Liver (tissue), 9 donors: ENCODE results near the gene NUBPL. TPM values are rescaled to one million over a fixed set of nuclear protein-coding genes. Genes with fewer than 3 reads are reported as not detected.

ENCODE experiments used
- DNase-seq: peaks from one replicate; pipeline ENCODE4 v3.0.0-alpha.2; 2017; ENCODE audit warnings: low spot score
- H3K27ac ChIP-seq, 2 donors: one replicate each; pipeline ENCODE4 v1.7.0; 2013; ENCODE audit warnings: inconsistent platforms in 2 of 2, low read length in 2 of 2, control low read depth in 1 of 2, low read depth in 1 of 2, mild to moderate bottlenecking in 1 of 2
- H3K27me3 ChIP-seq, 4 donors: one replicate each; pipeline versions ENCODE4 v1.6.1 to v1.7.0; 2013; ENCODE audit warnings: low read length in 3 of 4, inconsistent platforms in 1 of 4, mild to moderate bottlenecking in 1 of 4, moderate library complexity in 1 of 4; ENCODE audit not compliant: control insufficient read depth in 4 of 4, insufficient read depth in 4 of 4
- H3K36me3 ChIP-seq, 4 donors: one replicate each; pipeline versions ENCODE4 v1.6.1 to v1.7.0; 2013; ENCODE audit warnings: low read length in 3 of 4, mild to moderate bottlenecking in 3 of 4, low read depth in 1 of 4, moderate library complexity in 1 of 4; ENCODE audit not compliant: control insufficient read depth in 4 of 4, insufficient read depth in 3 of 4
- H3K4me1 ChIP-seq, 4 donors: one replicate each; pipeline versions ENCODE4 v1.6.1 to v1.7.0; 2013; ENCODE audit warnings: low read length in 3 of 4, mild to moderate bottlenecking in 3 of 4, moderate library complexity in 1 of 4; ENCODE audit not compliant: control insufficient read depth in 4 of 4, insufficient read depth in 4 of 4
- H3K4me3 ChIP-seq, 3 donors: one replicate each; pipeline versions ENCODE4 v1.6.1 to v1.7.0; 2013; ENCODE audit warnings: low read length in 3 of 3, control low read depth in 1 of 3, low read depth in 1 of 3, mild to moderate bottlenecking in 1 of 3
- H3K9ac ChIP-seq, 2 donors: one replicate each; pipeline ENCODE4 v1.7.0; 2013; ENCODE audit warnings: low read length in 2 of 2, mild to moderate bottlenecking in 2 of 2, moderate library complexity in 2 of 2, control low read depth in 1 of 2, low read depth in 1 of 2
- H3K9me3 ChIP-seq, 4 donors: one replicate each; pipeline versions ENCODE4 v1.6.1 to v1.7.0; 2013; ENCODE audit warnings: low read length in 3 of 4; ENCODE audit not compliant: control insufficient read depth in 4 of 4
- ATF3 ChIP-seq: IDR thresholded peaks from 2 replicates; pipeline ENCODE4 v1.6.1; 2016; ENCODE audit warnings: antibody characterized with exemption
- CTCF ChIP-seq: fragments of 150-350 bp; IDR thresholded peaks from 2 replicates; pipeline ENCODE4 v1.5.1; 2017; ENCODE audit warnings: improper control_type of control experiment, low read depth, low read length; ENCODE audit not compliant: missing input control
- EGR1 ChIP-seq, 2 donors: IDR thresholded peaks; 2 replicates each; pipeline ENCODE4 v1.6.1; 2016 to 2018; ENCODE audit warnings: antibody characterized with exemption in 2 of 2, low read depth in 2 of 2
- FOXA1 ChIP-seq: IDR thresholded peaks from 2 replicates; pipeline ENCODE4 v1.6.1; 2016; ENCODE audit warnings: antibody characterized with exemption
- FOXA2 ChIP-seq: IDR thresholded peaks from 2 replicates; pipeline ENCODE4 v1.6.1; 2016; ENCODE audit warnings: antibody characterized with exemption
- GABPA ChIP-seq, 2 donors: IDR thresholded peaks in 1 of 2; conservative IDR thresholded peaks in 1 of 2; 2 replicates each; pipeline ENCODE4 v1.6.1; 2016; ENCODE audit warnings: antibody characterized with exemption in 2 of 2, mild to moderate bottlenecking in 1 of 2, moderate library complexity in 1 of 2
- HNF4A ChIP-seq, 2 donors: conservative IDR thresholded peaks; 2 replicates each; pipeline ENCODE4 v1.6.1; 2016; ENCODE audit warnings: antibody characterized with exemption in 2 of 2, mild to moderate bottlenecking in 2 of 2
- HNF4G ChIP-seq: IDR thresholded peaks from 2 replicates; pipeline ENCODE4 v1.6.1; 2016; ENCODE audit warnings: antibody characterized with exemption
- JUND ChIP-seq, 2 donors: IDR thresholded peaks; 2 replicates each; pipeline ENCODE4 v1.6.1; 2016; ENCODE audit warnings: antibody characterized with exemption in 2 of 2
- MAX ChIP-seq: IDR thresholded peaks from 2 replicates; pipeline ENCODE4 v1.6.1; 2016; ENCODE audit warnings: antibody characterized with exemption
- RAD21 ChIP-seq, 2 donors: IDR thresholded peaks; 2 replicates each; pipeline ENCODE4 v1.6.1; 2016; ENCODE audit warnings: antibody characterized with exemption in 2 of 2, mild to moderate bottlenecking in 2 of 2
- REST ChIP-seq: IDR thresholded peaks from 2 replicates; pipeline ENCODE4 v1.6.1; 2016; ENCODE audit warnings: antibody characterized with exemption, mild to moderate bottlenecking
- RXRA ChIP-seq, 2 donors: IDR thresholded peaks; 2 replicates each; pipeline ENCODE4 v1.6.1; 2017 to 2018; ENCODE audit warnings: antibody characterized with exemption in 2 of 2, mild to moderate bottlenecking in 1 of 2
- SP1 ChIP-seq: IDR thresholded peaks from 2 replicates; pipeline ENCODE4 v1.6.1; 2018; ENCODE audit warnings: antibody characterized with exemption, mild to moderate bottlenecking
- TAF1 ChIP-seq: conservative IDR thresholded peaks from 2 replicates; pipeline ENCODE4 v1.6.1; 2016; ENCODE audit warnings: antibody characterized with exemption, mild to moderate bottlenecking
- YY1 ChIP-seq: IDR thresholded peaks from 2 replicates; pipeline ENCODE4 v1.6.1; 2016; ENCODE audit warnings: antibody characterized with exemption, mild to moderate bottlenecking
- ZBTB33 ChIP-seq: IDR thresholded peaks from 2 replicates; pipeline ENCODE4 v1.6.1; 2016; ENCODE audit warnings: antibody characterized with exemption
- WGBS: extraction: QIAGEN DNeasy Blood & Tissue Kit; methylation state at CpG from one replicate; pipeline ENCODE4 v1.1.7; 2013; 5-methylcytosine and 5-hydroxymethylcytosine counted together
- polyA plus RNA-seq, 2 donors: library from polyadenylated mRNA; stranded (reverse) in 1 of 2; unstranded in 1 of 2; fragments of 200-250 nt in 1 of 2; fragments of >200 nt in 1 of 2; fragmentation: Nextera tagmentation in 1 of 2; extraction: Ambion mirVana in 1 of 2; gene quantifications; one replicate each; pipeline versions ENCODE4 v1.2.1 to v1.2.3, GENCODE V29; 2013 to 2015
- total RNA-seq, 2 donors: library from RNA; depleted of rRNA; stranded (reverse); fragments of >200 nt; gene quantifications; one replicate each; pipeline ENCODE4 v1.2.3, GENCODE V29; 2014
- donor health status: healthy.
- donor health status: healthy.
- donor health status: healthy.
- donor health status: healthy.
- donor health status: healthy.

NUBPL gene
- total and polyA plus RNA-seq, 4 donors, result 4.2 to 9.3 (median 6.7) TPM

DNA sequence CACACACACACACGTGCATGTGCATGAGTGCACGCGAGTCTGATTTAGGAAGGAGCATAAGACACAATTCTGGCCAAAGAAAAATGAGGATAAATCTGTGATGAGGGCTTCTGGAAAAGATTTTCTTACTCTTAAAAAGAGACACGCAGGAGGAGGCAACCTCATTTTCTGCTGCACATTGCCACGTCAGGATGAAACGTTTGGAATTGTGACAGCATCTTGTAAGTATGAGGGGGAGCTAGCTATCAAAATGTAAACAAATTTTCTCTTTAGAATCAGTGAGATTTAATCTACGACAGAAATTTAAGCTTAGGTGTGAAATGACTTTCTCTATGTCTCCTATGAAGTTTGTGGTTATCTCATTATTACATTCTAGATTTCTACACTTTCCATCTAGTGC, 31.1 kb upstream of the NUBPL start:
- WGBS, result 68% methylated on average over 7 of the region's 7 CpGs
- H3K9me3 ChIP-seq, result no peaks in the 10 kb centered on the region
- no peaks in the 10 kb centered on the region for H3K27me3 ChIP-seq
- no peak for DNase-seq
- no peak overlapping the region for H3K9ac ChIP-seq
- no peaks in the 10 kb centered on the region for H3K4me1 ChIP-seq
- H3K4me3 ChIP-seq, result no peak overlapping the region
- TF ChIP-seq REST (no peak), TAF1 (no peak), RAD21 (IDR thresholded peaks at IDR 0.05) (no peak), JUND (IDR thresholded peaks at IDR 0.05) (no peak), GABPA (IDR thresholded peaks at IDR 0.05 in 1 of 2, conservative IDR thresholded peaks at IDR 0.05 in 1 of 2) (no peak), MAX (no peak), ATF3 (no peak), SP1 (no peak), CTCF (no peak), HNF4G (no peak), RXRA (IDR thresholded peaks at IDR 0.05) (no peak), YY1 (no peak), FOXA1 (no peak), EGR1 (IDR thresholded peaks at IDR 0.05; ENCODE audit: low read depth in 2 of 2) (no peak), FOXA2 (no peak)
- no peak overlapping the region for H3K27ac ChIP-seq
- H3K36me3 ChIP-seq, result no peaks in the 10 kb centered on the region

DNA sequence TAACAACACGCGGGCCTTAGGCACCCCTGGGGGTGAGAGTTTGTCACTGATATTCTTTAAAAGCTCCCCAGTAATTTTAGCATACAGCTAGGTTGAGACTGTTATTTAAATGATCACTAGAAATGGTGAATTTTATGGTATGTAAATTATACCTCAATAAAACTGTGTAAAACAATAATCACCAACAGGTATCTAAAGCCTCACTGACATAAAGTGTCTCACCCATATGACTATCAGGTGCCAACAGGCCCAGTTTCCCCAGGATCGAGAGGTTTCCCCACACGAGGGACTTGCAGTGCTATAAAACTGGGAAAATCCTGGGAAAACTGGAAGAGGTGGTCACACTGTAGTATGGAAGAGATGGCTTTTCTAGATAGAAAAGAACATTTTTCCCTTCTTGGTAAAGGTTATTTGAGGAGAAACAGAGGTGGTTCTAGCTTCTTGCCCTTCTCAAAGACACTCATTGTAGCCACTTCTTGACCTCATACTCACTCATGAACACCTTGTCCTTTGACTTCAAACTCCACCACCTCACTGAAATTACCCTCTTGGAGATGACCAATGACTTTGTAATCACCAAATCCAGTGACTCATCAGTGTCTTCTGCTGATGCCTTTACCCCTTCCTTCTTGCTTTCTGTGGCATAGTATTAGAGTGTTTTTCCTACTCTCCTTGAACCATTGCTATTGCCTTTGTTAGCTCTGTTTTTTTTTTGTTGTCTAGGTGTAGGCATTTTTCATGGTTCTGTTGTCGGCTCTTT, 24.8 kb upstream of the NUBPL start:
- H3K27ac ChIP-seq, result no peak overlapping the region
- H3K36me3 ChIP-seq, result no peaks in the 10 kb centered on the region
- TF ChIP-seq CTCF, result no peak
- TF ChIP-seq YY1, result no peak
- no peak for TF ChIP-seq SP1
- TF ChIP-seq FOXA1, result no peak
- no peak for TF ChIP-seq RAD21 (IDR thresholded peaks at IDR 0.05)
- no peak for TF ChIP-seq GABPA (IDR thresholded peaks at IDR 0.05 in 1 of 2, conservative IDR thresholded peaks at IDR 0.05 in 1 of 2)
- TF ChIP-seq MAX, result no peak
- no peak for TF ChIP-seq FOXA2
- TF ChIP-seq ATF3, result no peak
- no peak for TF ChIP-seq JUND (IDR thresholded peaks at IDR 0.05)
- TF ChIP-seq ZBTB33, result no peak
- TF ChIP-seq HNF4G, result no peak
- TF ChIP-seq TAF1, result no peak
- TF ChIP-seq HNF4A (conservative IDR thresholded peaks at IDR 0.05), result no peak
- H3K4me3 ChIP-seq, result no peak overlapping the region
- 82% methylated on average over 5 of the region's 5 CpGs for WGBS
- DNase-seq, result no peak
- H3K27me3 ChIP-seq, result no peaks in the 10 kb centered on the region
- H3K9ac ChIP-seq, result no peak overlapping the region
- H3K4me1 ChIP-seq, result no peaks in the 10 kb centered on the region
- H3K9me3 ChIP-seq, result no peaks in the 10 kb centered on the region
